HepG2 (cell line): ENCODE measurements around the gene MXRA7. TPM values are rescaled to one million over a fixed set of nuclear protein-coding genes. Genes with fewer than 3 reads are reported as not detected.
A peak's percentile ranks its signal among the peaks of the same experiment; 100 is the strongest.

Experiments used
- BCL6 ChIP-seq: IDR thresholded peaks from 2 replicates; pipeline ENCODE4 v1.6.1; 2016; ENCODE audit warnings: missing genetic modification reagents, missing compliant biosample characterization
- CSRNP2 ChIP-seq: sonication (generic); formaldehyde crosslinking; conservative IDR thresholded peaks from 2 replicates; pipeline ENCODE4 v1.8.0; 2022; ENCODE audit warnings: low read depth, missing genetic modification reagents
- FOXP4 ChIP-seq: sonication (generic); formaldehyde crosslinking; IDR thresholded peaks from 2 replicates; pipeline ENCODE4 v1.4.0; 2020; ENCODE audit warnings: missing genetic modification reagents
- GZF1 ChIP-seq: sonication (generic); formaldehyde crosslinking; IDR thresholded peaks from 2 replicates; pipeline ENCODE4 v1.5.1; 2020; ENCODE audit warnings: mild to moderate bottlenecking, missing genetic modification reagents
- RAD21 ChIP-seq: fragments of 450-650 bp; formaldehyde crosslinking; IDR thresholded peaks from 2 replicates; pipeline ENCODE4 v1.5.0; 2020; ENCODE audit warnings: mild to moderate bottlenecking
- STAG1 ChIP-seq: sonication (generic); formaldehyde crosslinking; IDR thresholded peaks from 2 replicates; pipeline ENCODE4 v1.4.0; 2020; ENCODE audit warnings: missing genetic modification reagents
- STAT5B ChIP-seq: sonication (generic); formaldehyde crosslinking; IDR thresholded peaks from 2 replicates; pipeline ENCODE4 v1.4.0; 2020; ENCODE audit warnings: missing genetic modification reagents
- ZBTB7B ChIP-seq: sonication (generic); formaldehyde crosslinking; IDR thresholded peaks from 2 replicates; pipeline ENCODE4 v1.4.0; 2020; ENCODE audit warnings: missing genetic modification reagents
- ZIK1 ChIP-seq: sonication (generic); formaldehyde crosslinking; IDR thresholded peaks from 2 replicates; pipeline ENCODE4 v1.5.0; 2020; ENCODE audit warnings: mild to moderate bottlenecking, low read depth, missing genetic modification reagents, borderline replicate concordance
- ZNF138 ChIP-seq: sonication (generic); formaldehyde crosslinking; IDR thresholded peaks from 2 replicates; pipeline ENCODE4 v1.5.0; 2020; ENCODE audit warnings: mild to moderate bottlenecking, low read depth, missing genetic modification reagents
- ZNF143 ChIP-seq: sonication (generic); formaldehyde crosslinking; IDR thresholded peaks from 2 replicates; pipeline ENCODE4 v1.4.0; 2020; ENCODE audit warnings: missing genetic modification reagents
- ZNF224 ChIP-seq: sonication (generic); formaldehyde crosslinking; IDR thresholded peaks from 2 replicates; pipeline ENCODE4 v1.5.0; 2020; ENCODE audit warnings: mild to moderate bottlenecking, missing genetic modification reagents
- ZNF569 ChIP-seq: sonication (generic); formaldehyde crosslinking; IDR thresholded peaks from 2 replicates; pipeline ENCODE4 v1.5.0; 2020; ENCODE audit warnings: mild to moderate bottlenecking, missing genetic modification reagents, moderate library complexity, borderline replicate concordance
- ZNF740 ChIP-seq: sonication (generic); formaldehyde crosslinking; IDR thresholded peaks from 2 replicates; pipeline ENCODE4 v1.4.0; 2020; ENCODE audit warnings: missing genetic modification reagents
- ZNF776 ChIP-seq: sonication (generic); formaldehyde crosslinking; IDR thresholded peaks from 2 replicates; pipeline ENCODE4 v1.4.0; 2020; ENCODE audit warnings: mild to moderate bottlenecking, missing genetic modification reagents
- polyA plus RNA-seq, 8 experiments: library from polyadenylated mRNA; depleted of rRNA in 3 of 8; stranded (reverse) in 7 of 8; unstranded in 1 of 8; fragments of >200 nt; fragmentation: Illumina TruSeq in 4 of 8; extraction: Trizol in 4 of 8; gene quantifications; 2 replicates each; pipeline versions ENCODE4 v1.2.1 to v1.2.3, GENCODE V29; 2011 to 2016; ENCODE audit warnings: low read depth in 4 of 8, missing spikeins in 1 of 8, mixed read lengths in 1 of 8; ENCODE audit not compliant: insufficient read depth in 1 of 8
- total RNA-seq, 5 experiments: library from RNA; depleted of rRNA; stranded (reverse); fragments of >200 nt; fragmentation: Illumina TruSeq; extraction: Trizol; gene quantifications; 2 replicates each; pipeline ENCODE4 v1.2.3, GENCODE V29; 2016; ENCODE audit warnings: low read depth in 1 of 5
- TF ChIP-seq, protein P1 (sequence below): sonication (generic); formaldehyde crosslinking; IDR thresholded peaks from 2 replicates; pipeline ENCODE4 v1.4.0; 2020; ENCODE audit warnings: mild to moderate bottlenecking, low read depth, missing genetic modification reagents
- TF ChIP-seq, protein P2 (sequence below): sonication (generic); formaldehyde crosslinking; IDR thresholded peaks from 2 replicates; pipeline ENCODE4; 2020; ENCODE audit warnings: missing genetic modification reagents, mild to moderate bottlenecking, borderline replicate concordance

MXRA7 gene
- total and polyA plus RNA-seq, 2 of the 13 experiments (the other 11 are each of a cell fraction or from before 2014, with no cell fraction given) = 44.8 to 112 TPM

- TF ChIP-seq ZNF224 (CRISPR knock-in tag) (no peak; the same call in 1 of the 2 replicates), ZBTB7B (CRISPR knock-in tag) (peak; percentile 51; the same call in 1 of the 2 replicates), ZNF740 (no peak), ZNF138 (CRISPR knock-in tag) (peak; percentile 74; the same call in 1 of the 2 replicates), ZNF776 (CRISPR knock-in tag) (peak; percentile 14; the same call in 1 of the 2 replicates), RAD21 (peak; percentile 12; the same call in 1 of the 2 replicates), ZNF143 (peak; percentile 51; the same call in 1 of the 2 replicates), BCL6 (CRISPR knock-in tag) (no peak; the same call in none of the 2 replicates), STAG1 (CRISPR knock-in tag) (0 out of 2 replicates have a peak, but pooled peaks have one; percentile 1), ZNF569 (CRISPR knock-in tag) (no peak; the same call in 1 of the 2 replicates), STAT5B (CRISPR knock-in tag) (peak; percentile 40; the same call in 1 of the 2 replicates), FOXP4 (0 out of 2 replicates have a peak, but pooled peaks have one; percentile 6), CSRNP2 (CRISPR knock-in tag) (no peak), GZF1 (CRISPR knock-in tag) (no peak; the same call in 1 of the 2 replicates), ZIK1 (CRISPR knock-in tag) (peak; percentile 31; the same call in 1 of the 2 replicates)
- TF ChIP-seq, protein P1, sequence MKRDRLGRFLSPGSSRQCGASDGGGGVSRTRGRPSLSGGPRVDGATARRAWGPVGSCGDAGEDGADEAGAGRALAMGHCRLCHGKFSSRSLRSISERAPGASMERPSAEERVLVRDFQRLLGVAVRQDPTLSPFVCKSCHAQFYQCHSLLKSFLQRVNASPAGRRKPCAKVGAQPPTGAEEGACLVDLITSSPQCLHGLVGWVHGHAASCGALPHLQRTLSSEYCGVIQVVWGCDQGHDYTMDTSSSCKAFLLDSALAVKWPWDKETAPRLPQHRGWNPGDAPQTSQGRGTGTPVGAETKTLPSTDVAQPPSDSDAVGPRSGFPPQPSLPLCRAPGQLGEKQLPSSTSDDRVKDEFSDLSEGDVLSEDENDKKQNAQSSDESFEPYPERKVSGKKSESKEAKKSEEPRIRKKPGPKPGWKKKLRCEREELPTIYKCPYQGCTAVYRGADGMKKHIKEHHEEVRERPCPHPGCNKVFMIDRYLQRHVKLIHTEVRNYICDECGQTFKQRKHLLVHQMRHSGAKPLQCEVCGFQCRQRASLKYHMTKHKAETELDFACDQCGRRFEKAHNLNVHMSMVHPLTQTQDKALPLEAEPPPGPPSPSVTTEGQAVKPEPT (CRISPR knock-in tag) = peak; percentile 28; the same call in 1 of the 2 replicates
- TF ChIP-seq, protein P2, sequence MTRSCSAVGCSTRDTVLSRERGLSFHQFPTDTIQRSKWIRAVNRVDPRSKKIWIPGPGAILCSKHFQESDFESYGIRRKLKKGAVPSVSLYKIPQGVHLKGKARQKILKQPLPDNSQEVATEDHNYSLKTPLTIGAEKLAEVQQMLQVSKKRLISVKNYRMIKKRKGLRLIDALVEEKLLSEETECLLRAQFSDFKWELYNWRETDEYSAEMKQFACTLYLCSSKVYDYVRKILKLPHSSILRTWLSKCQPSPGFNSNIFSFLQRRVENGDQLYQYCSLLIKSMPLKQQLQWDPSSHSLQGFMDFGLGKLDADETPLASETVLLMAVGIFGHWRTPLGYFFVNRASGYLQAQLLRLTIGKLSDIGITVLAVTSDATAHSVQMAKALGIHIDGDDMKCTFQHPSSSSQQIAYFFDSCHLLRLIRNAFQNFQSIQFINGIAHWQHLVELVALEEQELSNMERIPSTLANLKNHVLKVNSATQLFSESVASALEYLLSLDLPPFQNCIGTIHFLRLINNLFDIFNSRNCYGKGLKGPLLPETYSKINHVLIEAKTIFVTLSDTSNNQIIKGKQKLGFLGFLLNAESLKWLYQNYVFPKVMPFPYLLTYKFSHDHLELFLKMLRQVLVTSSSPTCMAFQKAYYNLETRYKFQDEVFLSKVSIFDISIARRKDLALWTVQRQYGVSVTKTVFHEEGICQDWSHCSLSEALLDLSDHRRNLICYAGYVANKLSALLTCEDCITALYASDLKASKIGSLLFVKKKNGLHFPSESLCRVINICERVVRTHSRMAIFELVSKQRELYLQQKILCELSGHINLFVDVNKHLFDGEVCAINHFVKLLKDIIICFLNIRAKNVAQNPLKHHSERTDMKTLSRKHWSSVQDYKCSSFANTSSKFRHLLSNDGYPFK = peak; percentile 38; the same call in 1 of the 2 replicates
Measured at GRCh38 chr17:76726231-76726775, 15.5 kb upstream of the MXRA7 start, which contains the start of gene JMJD6 (continued).
